Smooth muscle cell (in vitro differentiated cells): ENCODE results near the gene RIPK4. TPM values are rescaled to one million over a fixed set of nuclear protein-coding genes. Genes with fewer than 3 reads are reported as not detected.

Experiments used
- DNase-seq: peaks from one replicate; lab custom pipeline; 2025; ENCODE audit not compliant: unreplicated experiment; lab: John Stamatoyannopoulos, UW
- H2AFZ ChIP-seq: fragments of 200-600 bp; sonication (generic); 2 replicates; pipeline ENCODE4 v1.6.0; 2016; ENCODE audit warnings: antibody characterized with exemption, low read depth, mild to moderate bottlenecking
- H3F3A ChIP-seq: fragments of 200-600 bp; sonication (generic); 2 replicates; pipeline ENCODE4 v1.6.0; 2017; ENCODE audit warnings: antibody characterized with exemption, low read depth
- H3K27ac ChIP-seq: fragments of 200-600 bp; sonication (generic); 2 replicates; pipeline ENCODE4 v1.5.1; 2016; ENCODE audit warnings: low read depth, mild to moderate bottlenecking
- H3K27me3 ChIP-seq: fragments of 200-600 bp; sonication (generic); 2 replicates; pipeline ENCODE4 v1.6.1; 2016; ENCODE audit warnings: low read depth, mild to moderate bottlenecking
- H3K36me3 ChIP-seq: fragments of 200-600 bp; sonication (generic); 2 replicates; pipeline ENCODE4 v1.5.1; 2016; ENCODE audit warnings: low read depth
- H3K4me1 ChIP-seq: fragments of 200-600 bp; sonication (generic); 2 replicates; pipeline ENCODE4 v1.5.1; 2016; ENCODE audit warnings: low read depth
- H3K4me2 ChIP-seq: fragments of 200-600 bp; sonication (generic); 2 replicates; pipeline ENCODE4 v1.6.0; 2016; ENCODE audit warnings: mild to moderate bottlenecking
- H3K4me3 ChIP-seq: fragments of 200-600 bp; sonication (generic); 2 replicates; pipeline ENCODE4 v1.5.1; 2016; ENCODE audit warnings: mild to moderate bottlenecking
- H3K79me2 ChIP-seq: fragments of 200-600 bp; sonication (generic); 2 replicates; pipeline ENCODE4 v1.6.0; 2016; ENCODE audit warnings: low read depth, mild to moderate bottlenecking
- H3K9ac ChIP-seq: fragments of 200-600 bp; sonication (generic); 2 replicates; pipeline ENCODE4 v1.6.0; 2016; ENCODE audit warnings: low read depth
- H3K9me3 ChIP-seq: fragments of 200-600 bp; sonication (generic); replicated peaks from 2 replicates; pipeline ENCODE4 v1.5.1; 2016; ENCODE audit warnings: low read depth
- H4K20me1 ChIP-seq: fragments of 200-600 bp; sonication (generic); 2 replicates; pipeline ENCODE4 v1.6.0; 2016; ENCODE audit warnings: low read depth
- WGBS: methylation state at CpG from one replicate; pipeline ENCODE4 v1.1.7; 2016; ENCODE audit warnings: low lambda C conversion rate; 5-methylcytosine and 5-hydroxymethylcytosine counted together
- polyA plus RNA-seq: library from polyadenylated mRNA; unstranded; fragments of >200 nt; fragmentation: Nextera tagmentation; extraction: Ambion mirVana; gene quantifications from 2 replicates; pipeline ENCODE4 v1.2.1, GENCODE V29; 2016
- total RNA-seq: library from RNA; depleted of rRNA; stranded (reverse); fragments of >200 nt; gene quantifications from 2 replicates; pipeline ENCODE4 v1.2.3, GENCODE V29; 2014
- TF ChIP-seq, protein P1 (sequence below): fragments of 200-600 bp; sonication (generic); IDR thresholded peaks from 2 replicates; pipeline ENCODE4 v1.5.1; 2017; ENCODE audit warnings: borderline replicate concordance, mild to moderate bottlenecking, antibody characterized with exemption; ENCODE audit not compliant: insufficient read depth, poor library complexity, severe bottlenecking

The RIPK4 gene
- total and polyA plus RNA-seq, 2 experiments from 2014 or later, result 1.1 to 3.7 TPM

- 98% methylated on average over 10 of the region's 10 CpGs for WGBS
Measured at GRCh38 chr21:41804381-41804780, 37.5 kb upstream of the RIPK4 start.

GRCh38 chr21:41803316-41803715 is 36.5 kb upstream of the RIPK4 start:
- no peaks in the 10 kb centered on the region for H3F3A ChIP-seq
- no peak for DNase-seq
- H3K36me3 ChIP-seq, result no peaks in the 10 kb centered on the region
- no peak overlapping the region for H2AFZ ChIP-seq
- no peak overlapping the region for H3K9ac ChIP-seq
- H3K27ac ChIP-seq, result no peak overlapping the region
- no peaks in the 10 kb centered on the region for H3K9me3 ChIP-seq
- H3K79me2 ChIP-seq, result no peaks in the 10 kb centered on the region
- no peaks in the 10 kb centered on the region for H3K4me1 ChIP-seq
- TF ChIP-seq, protein P1, sequence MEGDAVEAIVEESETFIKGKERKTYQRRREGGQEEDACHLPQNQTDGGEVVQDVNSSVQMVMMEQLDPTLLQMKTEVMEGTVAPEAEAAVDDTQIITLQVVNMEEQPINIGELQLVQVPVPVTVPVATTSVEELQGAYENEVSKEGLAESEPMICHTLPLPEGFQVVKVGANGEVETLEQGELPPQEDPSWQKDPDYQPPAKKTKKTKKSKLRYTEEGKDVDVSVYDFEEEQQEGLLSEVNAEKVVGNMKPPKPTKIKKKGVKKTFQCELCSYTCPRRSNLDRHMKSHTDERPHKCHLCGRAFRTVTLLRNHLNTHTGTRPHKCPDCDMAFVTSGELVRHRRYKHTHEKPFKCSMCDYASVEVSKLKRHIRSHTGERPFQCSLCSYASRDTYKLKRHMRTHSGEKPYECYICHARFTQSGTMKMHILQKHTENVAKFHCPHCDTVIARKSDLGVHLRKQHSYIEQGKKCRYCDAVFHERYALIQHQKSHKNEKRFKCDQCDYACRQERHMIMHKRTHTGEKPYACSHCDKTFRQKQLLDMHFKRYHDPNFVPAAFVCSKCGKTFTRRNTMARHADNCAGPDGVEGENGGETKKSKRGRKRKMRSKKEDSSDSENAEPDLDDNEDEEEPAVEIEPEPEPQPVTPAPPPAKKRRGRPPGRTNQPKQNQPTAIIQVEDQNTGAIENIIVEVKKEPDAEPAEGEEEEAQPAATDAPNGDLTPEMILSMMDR, result no peak
- no peaks in the 10 kb centered on the region for H3K27me3 ChIP-seq
- no peak overlapping the region for H3K4me3 ChIP-seq
- no peaks in the 10 kb centered on the region for H4K20me1 ChIP-seq
- H3K4me2 ChIP-seq, result no peak overlapping the region
- WGBS, result 88% methylated on average over 13 of the region's 13 CpGs

More at GRCh38 chr21:41804381-41804780, 37.5 kb upstream of the RIPK4 start:
- no peaks in the 10 kb centered on the region for H4K20me1 ChIP-seq
- no peaks in the 10 kb centered on the region for H3K79me2 ChIP-seq
- H3K4me3 ChIP-seq, result no peak overlapping the region
- no peak overlapping the region for H3K4me2 ChIP-seq
- H3K9ac ChIP-seq, result no peak overlapping the region
- H3K27me3 ChIP-seq, result no peaks in the 10 kb centered on the region
- H3F3A ChIP-seq, result no peaks in the 10 kb centered on the region
- H3K4me1 ChIP-seq, result no peaks in the 10 kb centered on the region
- H3K36me3 ChIP-seq, result no peaks in the 10 kb centered on the region
- no peaks in the 10 kb centered on the region for H3K9me3 ChIP-seq
- no peak overlapping the region for H3K27ac ChIP-seq
- no peak overlapping the region for H2AFZ ChIP-seq
- TF ChIP-seq, protein P1, result no peak
- DNase-seq, result no peak

DNA sequence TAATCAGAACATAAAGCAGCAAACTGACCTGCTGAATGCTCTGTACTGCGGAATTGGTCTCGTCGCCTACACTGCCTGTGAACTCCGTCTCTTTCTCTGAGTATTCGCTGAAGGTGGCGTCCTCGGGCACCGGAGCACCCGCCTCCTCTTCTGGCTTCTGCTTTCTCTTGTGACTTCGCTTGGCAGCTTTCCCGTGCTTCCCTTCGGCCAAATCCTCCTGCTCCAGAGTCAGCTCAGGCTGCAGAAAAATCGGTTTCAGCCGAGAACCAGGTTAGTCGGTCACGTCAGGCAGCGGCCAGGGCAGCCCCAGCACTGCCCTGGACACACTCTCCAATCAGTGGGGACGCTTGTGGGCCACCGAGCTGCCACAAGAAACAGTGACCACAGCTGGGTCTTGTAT is 35.8 kb upstream of the RIPK4 start:
- Histone ChIP-seq H3K36me3 (no peaks in the 10 kb centered on the region), H4K20me1 (no peaks in the 10 kb centered on the region), H3K9ac (no peak overlapping the region), H3K27me3 (no peaks in the 10 kb centered on the region), H3K4me2 (no peak overlapping the region), H3K4me3 (no peak overlapping the region), H3K79me2 (no peaks in the 10 kb centered on the region), H3K4me1 (no peaks in the 10 kb centered on the region), H3K27ac (no peak overlapping the region), H2AFZ (no peak overlapping the region), H3K9me3 (no peaks in the 10 kb centered on the region), H3F3A (no peaks in the 10 kb centered on the region)
- WGBS, result 96% methylated on average over 19 of the region's 19 CpGs
- no peak for DNase-seq
- TF ChIP-seq, protein P1, result no peak

GRCh38 chr21:41802198-41802584 is 35.3 kb upstream of the RIPK4 start:
- H3K27ac ChIP-seq, result no peak overlapping the region
- WGBS, result 100% methylated on average over 5 of the region's 5 CpGs
- no peaks in the 10 kb centered on the region for H4K20me1 ChIP-seq
- no peaks in the 10 kb centered on the region for H3F3A ChIP-seq
- H3K4me2 ChIP-seq, result no peak overlapping the region
- H3K4me3 ChIP-seq, result no peak overlapping the region
- TF ChIP-seq, protein P1, result no peak
- H3K9me3 ChIP-seq, result no peaks in the 10 kb centered on the region
- H3K9ac ChIP-seq, result no peak overlapping the region
- H2AFZ ChIP-seq, result no peak overlapping the region
- no peak for DNase-seq
- no peaks in the 10 kb centered on the region for H3K27me3 ChIP-seq
- no peaks in the 10 kb centered on the region for H3K36me3 ChIP-seq
- H3K79me2 ChIP-seq, result no peaks in the 10 kb centered on the region
- no peaks in the 10 kb centered on the region for H3K4me1 ChIP-seq
